ENCODE measurements around the gene SEC14L3. TPM values are rescaled to one million over a fixed set of nuclear protein-coding genes. Genes with fewer than 3 reads are reported as not detected.

Gene SEC14L3
- polyA plus RNA-seq = not detected
- long read RNA-seq, donor 1 = 0 reads
- long read RNA-seq, donor 2 = 0 reads
- long read RNA-seq, donor 3 = 0 reads
- long read RNA-seq, donor 4 = 0 reads
- long read RNA-seq, donor 5 = 0 reads
- long read RNA-seq, donor 6 = 0 reads
- long read RNA-seq, donor 7 = 0 reads
- long read RNA-seq, donor 8 = 0 reads
- long read RNA-seq, donor 9 = 0 reads
- long read RNA-seq, donor 10 = 0 reads

GRCh38 chr22:30471616-30472318 lies at the start of gene SEC14L3:
Gene SEC14L3 (minus strand): TSS chr22:30472017. CDS start chr22:30471958, 59 bp downstream.
- Histone ChIP-seq H3K27me3 (ENCODE audit: control insufficient read depth in 3 of 3, insufficient read depth in 3 of 3, low read length in 3 of 3) (peaks cover 0 to 3% (median 2%) of the 10 kb centered on the region in 3 donors), H3K9me3 (ENCODE audit: control insufficient read depth in 2 of 2, insufficient read depth in 1 of 2, low read depth in 1 of 2, low read length in 1 of 2) (no peaks in the 10 kb centered on the region), H3K4me1 (ENCODE audit: control insufficient read depth in 3 of 3, insufficient read depth in 2 of 3, low read depth in 1 of 3, low read length in 2 of 3) (no peaks in the 10 kb centered on the region), H3K36me3 (ENCODE audit: control insufficient read depth in 3 of 3, insufficient read depth in 2 of 3, low read depth in 1 of 3, low read length in 3 of 3) (no peaks in the 10 kb centered on the region), H3K27ac (ENCODE audit: low read depth in 1 of 3, low read length in 2 of 3) (no peak within 1 kb of the TSS), H3K4me3 (ENCODE audit: low read depth in 1 of 3, low read length in 3 of 3) (no peak within 1 kb of the TSS)
- DNase-seq = no peak
- WGBS, 3 donors = 47 to 56% (median 53%) methylated on average over 13 of the region's 13 CpGs
- no peak for FAIRE-seq

DNA sequence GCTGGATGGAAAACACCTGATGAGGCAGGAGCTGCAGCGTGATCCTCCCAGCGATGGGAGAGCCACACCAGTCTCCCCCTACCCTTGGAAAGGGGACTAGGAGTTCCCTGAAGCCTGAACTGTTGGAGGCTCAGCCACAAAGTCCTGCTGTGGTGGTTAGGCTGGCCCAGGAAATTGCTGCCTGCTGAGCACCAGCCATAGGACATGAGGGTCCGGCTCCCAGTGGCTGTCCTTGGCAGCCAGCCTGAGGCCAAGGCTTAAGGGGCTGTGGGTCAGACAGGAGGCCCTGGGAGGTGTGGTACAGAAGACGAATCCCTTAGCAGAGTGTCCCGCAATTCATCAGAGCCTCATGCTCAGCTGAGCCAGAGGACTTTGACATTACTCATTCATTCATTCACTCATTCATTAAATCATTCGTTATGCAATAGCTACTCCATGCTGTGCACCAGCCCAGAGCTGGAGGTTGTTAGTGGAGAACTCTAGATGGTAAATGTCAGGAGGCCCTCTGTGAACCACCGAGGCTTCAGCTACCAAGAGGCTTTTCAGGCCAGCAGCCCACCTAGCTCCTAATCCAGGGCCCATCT lies 48.1 kb upstream of the SEC14L3 start:
- no peak for DNase-seq
- 85 to 91% (median 89%) methylated on average over 7 of the region's 7 CpGs for WGBS, 3 donors
- Histone ChIP-seq H3K27me3 (ENCODE audit: control insufficient read depth in 3 of 3, insufficient read depth in 3 of 3, low read length in 3 of 3) (no peaks in the 10 kb centered on the region), H3K4me1 (ENCODE audit: control insufficient read depth in 3 of 3, insufficient read depth in 2 of 3, low read depth in 1 of 3, low read length in 2 of 3) (no peaks in the 10 kb centered on the region), H3K9me3 (ENCODE audit: control insufficient read depth in 2 of 2, insufficient read depth in 1 of 2, low read depth in 1 of 2, low read length in 1 of 2) (peaks cover 0 to 3% of the 10 kb centered on the region in 2 donors), H3K36me3 (ENCODE audit: control insufficient read depth in 3 of 3, insufficient read depth in 2 of 3, low read depth in 1 of 3, low read length in 3 of 3) (no peaks in the 10 kb centered on the region), H3K27ac (ENCODE audit: low read depth in 1 of 3, low read length in 2 of 3) (no peak overlapping the region), H3K4me3 (ENCODE audit: low read depth in 1 of 3, low read length in 3 of 3) (no peak overlapping the region)
- FAIRE-seq = no peak

DNA sequence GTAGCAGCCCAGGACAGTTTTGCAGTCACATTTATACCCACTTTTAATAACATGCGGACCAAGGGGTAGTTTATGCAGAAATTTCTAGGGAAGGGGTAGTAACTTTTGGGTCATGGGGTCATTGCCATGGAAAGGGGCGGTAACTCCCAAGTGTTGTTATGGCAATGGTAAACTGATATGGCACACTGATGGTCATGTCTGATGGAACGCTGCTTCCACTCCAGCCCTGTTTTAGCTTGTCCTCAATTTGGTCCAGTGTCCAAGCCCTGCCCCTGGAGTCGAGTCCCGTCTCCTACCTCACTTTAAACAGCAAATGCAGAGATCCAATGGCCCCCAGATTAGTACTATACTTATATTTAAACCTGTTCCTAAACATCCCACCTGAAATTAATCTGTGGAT lies 44.9 kb upstream of the SEC14L3 start:
- H3K9me3 ChIP-seq (ENCODE audit: control insufficient read depth in 2 of 2, insufficient read depth in 1 of 2, low read depth in 1 of 2, low read length in 1 of 2) = peaks cover 0 to 3% of the 10 kb centered on the region in 2 donors
- H3K27ac ChIP-seq (ENCODE audit: low read depth in 1 of 3, low read length in 2 of 3) = no peak overlapping the region
- WGBS, 3 donors = 86 to 92% (median 89%) methylated on average over 5 of the region's 5 CpGs
- no peak for DNase-seq
- H3K4me3 ChIP-seq (ENCODE audit: low read depth in 1 of 3, low read length in 3 of 3) = no peak overlapping the region
- no peaks in the 10 kb centered on the region for H3K27me3 ChIP-seq (ENCODE audit: control insufficient read depth in 3 of 3, insufficient read depth in 3 of 3, low read length in 3 of 3)
- no peaks in the 10 kb centered on the region for H3K4me1 ChIP-seq (ENCODE audit: control insufficient read depth in 3 of 3, insufficient read depth in 2 of 3, low read depth in 1 of 3, low read length in 2 of 3)
- no peaks in the 10 kb centered on the region for H3K36me3 ChIP-seq (ENCODE audit: control insufficient read depth in 3 of 3, insufficient read depth in 2 of 3, low read depth in 1 of 3, low read length in 3 of 3)
- FAIRE-seq = no peak

- Histone ChIP-seq H3K27me3 (ENCODE audit: control insufficient read depth in 3 of 3, insufficient read depth in 3 of 3, low read length in 3 of 3) (no peaks in the 10 kb centered on the region), H3K4me3 (ENCODE audit: low read depth in 1 of 3, low read length in 3 of 3) (no peak overlapping the region), H3K9me3 (ENCODE audit: control insufficient read depth in 2 of 2, insufficient read depth in 1 of 2, low read depth in 1 of 2, low read length in 1 of 2) (peaks cover 0 to 3% of the 10 kb centered on the region in 2 donors), H3K36me3 (ENCODE audit: control insufficient read depth in 3 of 3, insufficient read depth in 2 of 3, low read depth in 1 of 3, low read length in 3 of 3) (no peaks in the 10 kb centered on the region), H3K4me1 (ENCODE audit: control insufficient read depth in 3 of 3, insufficient read depth in 2 of 3, low read depth in 1 of 3, low read length in 2 of 3) (no peaks in the 10 kb centered on the region), H3K27ac (ENCODE audit: low read depth in 1 of 3, low read length in 2 of 3) (no peak overlapping the region)
- DNase-seq (no peak), FAIRE-seq (no peak)
- WGBS, 3 donors = 63 to 84% (median 75%) methylated on average over 6 of the region's 6 CpGs
Measured at GRCh38 chr22:30516273-30516672, 44.5 kb upstream of the SEC14L3 start.

DNA sequence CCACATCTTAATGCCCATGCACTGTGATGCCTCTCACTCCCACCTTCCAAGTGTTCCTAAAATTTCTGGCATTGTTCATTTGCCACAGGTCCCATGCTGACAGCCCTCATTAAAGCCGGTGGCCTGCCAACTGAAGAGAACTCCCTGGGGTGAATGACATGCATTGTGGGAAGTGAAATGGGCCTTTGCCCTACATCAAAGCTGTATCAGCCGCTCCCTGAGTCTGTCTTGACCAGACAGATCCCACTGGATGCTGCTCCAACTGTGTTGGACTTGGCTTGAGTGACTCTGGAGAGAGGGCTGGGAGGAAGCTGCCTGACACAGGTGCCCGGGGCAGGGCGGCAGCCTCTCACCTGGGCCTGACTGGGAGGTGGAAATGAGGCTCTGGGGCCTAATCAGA lies 42.4 kb upstream of the SEC14L3 start:
- no peak for FAIRE-seq
- no peaks in the 10 kb centered on the region for H3K27me3 ChIP-seq (ENCODE audit: control insufficient read depth in 3 of 3, insufficient read depth in 3 of 3, low read length in 3 of 3)
- WGBS, 3 donors = 50 to 82% (median 63%) methylated on average over 4 of the region's 4 CpGs
- H3K4me3 ChIP-seq (ENCODE audit: low read depth in 1 of 3, low read length in 3 of 3) = no peak overlapping the region
- H3K9me3 ChIP-seq (ENCODE audit: control insufficient read depth in 2 of 2, insufficient read depth in 1 of 2, low read depth in 1 of 2, low read length in 1 of 2) = peaks cover 0 to 3% of the 10 kb centered on the region in 2 donors
- no peaks in the 10 kb centered on the region for H3K4me1 ChIP-seq (ENCODE audit: control insufficient read depth in 3 of 3, insufficient read depth in 2 of 3, low read depth in 1 of 3, low read length in 2 of 3)
- DNase-seq = no peak
- H3K27ac ChIP-seq (ENCODE audit: low read depth in 1 of 3, low read length in 2 of 3) = no peak overlapping the region
- no peaks in the 10 kb centered on the region for H3K36me3 ChIP-seq (ENCODE audit: control insufficient read depth in 3 of 3, insufficient read depth in 2 of 3, low read depth in 1 of 3, low read length in 3 of 3)

GRCh38 chr22:30513462-30513861 lies 41.6 kb upstream of the SEC14L3 start:
- no peaks in the 10 kb centered on the region for H3K27me3 ChIP-seq (ENCODE audit: control insufficient read depth in 3 of 3, insufficient read depth in 3 of 3, low read length in 3 of 3)
- no peak overlapping the region for H3K27ac ChIP-seq (ENCODE audit: low read depth in 1 of 3, low read length in 2 of 3)
- no peaks in the 10 kb centered on the region for H3K36me3 ChIP-seq (ENCODE audit: control insufficient read depth in 3 of 3, insufficient read depth in 2 of 3, low read depth in 1 of 3, low read length in 3 of 3)
- no peak for DNase-seq
- no peaks in the 10 kb centered on the region for H3K4me1 ChIP-seq (ENCODE audit: control insufficient read depth in 3 of 3, insufficient read depth in 2 of 3, low read depth in 1 of 3, low read length in 2 of 3)
- FAIRE-seq = no peak
- peaks cover 0 to 3% of the 10 kb centered on the region in 2 donors for H3K9me3 ChIP-seq (ENCODE audit: control insufficient read depth in 2 of 2, insufficient read depth in 1 of 2, low read depth in 1 of 2, low read length in 1 of 2)
- WGBS, 3 donors = 93 to 94% (median 93%) methylated on average over 6 of the region's 6 CpGs
- H3K4me3 ChIP-seq (ENCODE audit: low read depth in 1 of 3, low read length in 3 of 3) = no peak overlapping the region

DNA sequence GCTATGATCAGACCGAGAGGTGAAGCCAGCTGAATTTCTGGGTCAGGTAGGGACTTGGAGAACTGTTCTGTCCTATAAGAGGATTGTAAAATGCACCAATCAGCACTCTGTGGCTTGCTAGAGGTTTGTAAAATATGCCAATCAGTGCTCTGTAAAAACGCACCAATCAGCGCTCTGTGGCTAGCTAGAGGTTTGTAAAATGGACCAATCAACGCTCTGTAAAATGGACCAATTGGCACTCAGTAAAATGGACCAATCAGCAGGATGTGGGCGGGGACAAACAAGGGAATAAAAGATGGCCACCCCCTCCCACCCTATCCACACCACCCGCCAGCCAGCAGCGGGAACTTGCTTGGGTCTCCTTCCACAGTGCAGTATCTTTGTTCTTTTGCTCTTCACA lies 40.1 kb upstream of the SEC14L3 start:
- H3K36me3 ChIP-seq (ENCODE audit: control insufficient read depth in 3 of 3, insufficient read depth in 2 of 3, low read depth in 1 of 3, low read length in 3 of 3) = no peaks in the 10 kb centered on the region
- no peak for FAIRE-seq
- no peak overlapping the region for H3K27ac ChIP-seq (ENCODE audit: low read depth in 1 of 3, low read length in 2 of 3)
- H3K4me3 ChIP-seq (ENCODE audit: low read depth in 1 of 3, low read length in 3 of 3) = no peak overlapping the region
- no peaks in the 10 kb centered on the region for H3K4me1 ChIP-seq (ENCODE audit: control insufficient read depth in 3 of 3, insufficient read depth in 2 of 3, low read depth in 1 of 3, low read length in 2 of 3)
- DNase-seq = no peak
- peaks cover 0 to 3% of the 10 kb centered on the region in 2 donors for H3K9me3 ChIP-seq (ENCODE audit: control insufficient read depth in 2 of 2, insufficient read depth in 1 of 2, low read depth in 1 of 2, low read length in 1 of 2)
- 85 to 92% (median 88%) methylated on average over 7 of the region's 7 CpGs for WGBS, 3 donors
- H3K27me3 ChIP-seq (ENCODE audit: control insufficient read depth in 3 of 3, insufficient read depth in 3 of 3, low read length in 3 of 3) = peaks cover 0 to 7% (median 0%) of the 10 kb centered on the region in 3 donors

- H3K4me1 ChIP-seq (ENCODE audit: control insufficient read depth in 3 of 3, insufficient read depth in 2 of 3, low read depth in 1 of 3, low read length in 2 of 3) = no peaks in the 10 kb centered on the region
- no peak for DNase-seq
- 82 to 89% (median 83%) methylated on average over 9 of the region's 9 CpGs for WGBS, 3 donors
- H3K27me3 ChIP-seq (ENCODE audit: control insufficient read depth in 3 of 3, insufficient read depth in 3 of 3, low read length in 3 of 3) = peaks cover 0 to 11% (median 3%) of the 10 kb centered on the region in 3 donors
- FAIRE-seq = no peak
- peaks cover 0 to 3% of the 10 kb centered on the region in 2 donors for H3K9me3 ChIP-seq (ENCODE audit: control insufficient read depth in 2 of 2, insufficient read depth in 1 of 2, low read depth in 1 of 2, low read length in 1 of 2)
- no peaks in the 10 kb centered on the region for H3K36me3 ChIP-seq (ENCODE audit: control insufficient read depth in 3 of 3, insufficient read depth in 2 of 3, low read depth in 1 of 3, low read length in 3 of 3)
- H3K27ac ChIP-seq (ENCODE audit: low read depth in 1 of 3, low read length in 2 of 3) = no peak overlapping the region
- no peak overlapping the region for H3K4me3 ChIP-seq (ENCODE audit: low read depth in 1 of 3, low read length in 3 of 3)
Measured at GRCh38 chr22:30511109-30511508, 39.3 kb upstream of the SEC14L3 start.

All from small intestine (tissue), 16 donors.